Fibroblast of upper back skin (primary cell): ENCODE results near the gene ARHGAP27.

Source experiments
- DNase-seq: peaks from one replicate; pipeline ENCODE4 v3.0.0-alpha.2; 2013

The ARHGAP27 gene

GRCh38 chr17:45380991-45381390 lies 51.7 kb downstream of the ARHGAP27 start:
- no peak for DNase-seq

GRCh38 chr17:45380046-45380765 lies 52.5 kb downstream of the ARHGAP27 start:
- no peak for DNase-seq

GRCh38 chr17:45377401-45377800 lies 55.3 kb downstream of the ARHGAP27 start:
- no peak for DNase-seq

GRCh38 chr17:45376171-45377005 lies 56.3 kb downstream of the ARHGAP27 start:
- no peak for DNase-seq

GRCh38 chr17:45374501-45374900 lies 58.2 kb downstream of the ARHGAP27 start:
- no peak for DNase-seq

- DNase-seq = no peak
Observed at GRCh38 chr17:45372325-45372869, 60.3 kb downstream of the ARHGAP27 start.

GRCh38 chr17:45371414-45372324 lies 61.0 kb downstream of the ARHGAP27 start:
- DNase-seq = peak; percentile 98

- DNase-seq = peak; percentile 36
Observed at GRCh38 chr17:45370949-45371413, 61.7 kb downstream of the ARHGAP27 start.

GRCh38 chr17:45369421-45369820 lies 63.2 kb downstream of the ARHGAP27 start:
- DNase-seq = no peak

GRCh38 chr17:45368651-45369050 lies 64.0 kb downstream of the ARHGAP27 start:
- DNase-seq = peak; percentile 86

GRCh38 chr17:45367216-45367615 lies 65.5 kb downstream of the ARHGAP27 start:
- no peak for DNase-seq

- DNase-seq = no peak
Observed at GRCh38 chr17:45366691-45367090, 66.0 kb downstream of the ARHGAP27 start.

GRCh38 chr17:45366049-45366448 lies 66.6 kb downstream of the ARHGAP27 start:
- DNase-seq = no peak

GRCh38 chr17:45364531-45365390 lies 67.9 kb downstream of the ARHGAP27 start:
- DNase-seq = peak; percentile 36

GRCh38 chr17:45363498-45363897 lies 69.2 kb downstream of the ARHGAP27 start:
- DNase-seq = no peak

GRCh38 chr17:45361976-45362375 lies 70.7 kb downstream of the ARHGAP27 start:
- no peak for DNase-seq

GRCh38 chr17:45361451-45361850 lies 71.2 kb downstream of the ARHGAP27 start:
- no peak for DNase-seq

- DNase-seq = no peak
Observed at GRCh38 chr17:45357364-45357997, 75.2 kb downstream of the ARHGAP27 start.

- no peak for DNase-seq
Observed at GRCh38 chr17:45355087-45355486, 77.6 kb downstream of the ARHGAP27 start.

- DNase-seq = no peak
Observed at GRCh38 chr17:45353043-45353442, 79.6 kb downstream of the ARHGAP27 start.

- DNase-seq = no peak
Observed at GRCh38 chr17:45351831-45352230, 80.8 kb downstream of the ARHGAP27 start.
